LNCAP (cell line): ENCODE measurements around the gene BACH2.

Experiments
- TF ChIP-seq, protein P1 (sequence below): fragments of 450-650 bp; IDR thresholded peaks from 2 replicates; pipeline ENCODE4 v1.5.1; 2017; ENCODE audit warnings: mild to moderate bottlenecking

Gene BACH2

DNA sequence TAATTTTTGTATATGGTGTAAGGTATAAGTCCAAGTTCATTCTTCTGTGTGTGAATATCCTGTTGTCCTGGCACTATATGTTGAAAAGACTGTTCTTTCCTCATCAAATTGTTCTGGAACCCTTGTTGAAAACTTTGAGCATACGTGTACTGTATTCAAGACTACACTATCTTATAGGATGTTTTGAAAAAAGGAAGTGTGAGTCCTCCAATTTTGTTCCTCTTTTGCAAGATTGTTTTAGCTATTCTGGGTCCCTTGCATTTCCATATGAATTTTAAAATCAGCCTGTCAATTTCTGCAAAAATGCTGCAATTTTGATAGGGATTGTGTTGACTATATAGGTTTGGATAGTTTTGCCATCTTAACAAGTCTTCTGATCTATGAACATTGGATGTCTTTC, 195.2 kb downstream of the BACH2 start:
- TF ChIP-seq, protein P1, sequence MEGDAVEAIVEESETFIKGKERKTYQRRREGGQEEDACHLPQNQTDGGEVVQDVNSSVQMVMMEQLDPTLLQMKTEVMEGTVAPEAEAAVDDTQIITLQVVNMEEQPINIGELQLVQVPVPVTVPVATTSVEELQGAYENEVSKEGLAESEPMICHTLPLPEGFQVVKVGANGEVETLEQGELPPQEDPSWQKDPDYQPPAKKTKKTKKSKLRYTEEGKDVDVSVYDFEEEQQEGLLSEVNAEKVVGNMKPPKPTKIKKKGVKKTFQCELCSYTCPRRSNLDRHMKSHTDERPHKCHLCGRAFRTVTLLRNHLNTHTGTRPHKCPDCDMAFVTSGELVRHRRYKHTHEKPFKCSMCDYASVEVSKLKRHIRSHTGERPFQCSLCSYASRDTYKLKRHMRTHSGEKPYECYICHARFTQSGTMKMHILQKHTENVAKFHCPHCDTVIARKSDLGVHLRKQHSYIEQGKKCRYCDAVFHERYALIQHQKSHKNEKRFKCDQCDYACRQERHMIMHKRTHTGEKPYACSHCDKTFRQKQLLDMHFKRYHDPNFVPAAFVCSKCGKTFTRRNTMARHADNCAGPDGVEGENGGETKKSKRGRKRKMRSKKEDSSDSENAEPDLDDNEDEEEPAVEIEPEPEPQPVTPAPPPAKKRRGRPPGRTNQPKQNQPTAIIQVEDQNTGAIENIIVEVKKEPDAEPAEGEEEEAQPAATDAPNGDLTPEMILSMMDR = no peak

DNA sequence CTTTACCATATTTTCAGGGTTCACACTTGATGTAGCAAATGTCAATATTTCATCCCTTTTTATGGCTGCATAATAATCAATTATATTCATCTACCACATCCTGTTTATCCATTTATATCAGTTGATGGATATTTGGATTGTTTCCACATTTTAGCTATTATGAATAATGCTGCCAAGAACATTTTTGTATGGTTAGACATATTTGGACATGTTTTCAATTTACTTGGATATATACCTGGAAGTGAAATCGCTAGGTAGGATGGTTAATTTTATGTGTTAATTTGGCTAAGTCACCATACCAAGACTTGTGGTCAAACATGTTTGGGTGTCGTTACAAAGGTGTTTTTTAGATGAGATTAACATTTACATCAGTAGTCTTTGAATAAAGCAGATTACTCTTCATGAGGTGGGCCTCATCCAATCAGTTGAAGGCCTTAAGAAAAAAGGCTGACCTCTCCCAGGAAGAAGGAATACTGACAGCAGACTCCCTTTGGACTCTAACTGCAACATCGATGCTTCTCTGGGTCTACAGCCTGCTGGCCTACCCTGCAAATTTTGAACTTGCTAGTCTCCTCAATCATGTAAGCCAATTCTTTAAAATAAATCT, 196.5 kb downstream of the BACH2 start:
- TF ChIP-seq, protein P1 = no peak

DNA sequence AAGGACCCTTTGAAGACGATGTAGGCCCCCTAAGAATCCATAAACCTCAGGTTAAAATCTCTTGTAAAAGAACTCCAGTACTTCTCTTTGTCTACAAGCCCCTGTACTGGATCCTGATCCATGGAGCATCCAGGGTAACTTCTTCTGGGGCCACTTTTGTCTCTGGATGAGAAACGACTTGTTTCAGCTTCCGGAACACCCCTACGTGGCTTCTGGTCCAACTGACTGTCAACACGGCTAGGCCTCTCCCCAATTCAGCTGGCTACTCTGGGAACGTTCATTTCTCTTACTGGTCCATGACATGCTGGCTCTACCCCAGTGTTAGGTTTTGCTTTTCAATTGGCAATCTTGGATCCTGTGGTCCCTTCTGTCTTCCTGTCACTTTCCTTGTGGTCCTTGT, 198.0 kb downstream of the BACH2 start:
- TF ChIP-seq, protein P1 = no peak

DNA sequence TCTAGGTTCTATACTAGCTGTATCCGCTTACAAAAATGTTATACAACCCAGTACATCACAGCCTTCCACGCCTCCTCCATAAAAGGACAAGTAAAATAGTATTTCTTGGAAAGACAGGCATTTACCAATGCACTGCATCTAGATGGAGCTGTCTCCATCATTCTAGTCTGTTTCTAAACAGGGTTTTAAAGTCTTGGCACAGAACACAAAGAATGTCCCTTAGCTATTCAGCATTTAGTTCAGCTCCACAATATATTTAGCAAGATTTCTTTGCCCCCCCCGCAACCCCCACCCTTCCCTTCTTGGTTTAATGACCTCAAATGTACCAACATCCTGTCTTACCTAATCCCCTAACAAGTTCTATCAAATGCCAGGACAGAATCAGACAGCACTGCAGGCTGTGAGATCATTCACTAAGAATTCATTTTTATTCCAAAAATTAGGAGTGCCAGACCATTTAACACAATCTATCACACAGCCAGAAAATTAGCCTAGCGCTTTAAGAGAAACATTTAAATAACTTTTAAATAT, 198.6 kb downstream of the BACH2 start:
- TF ChIP-seq, protein P1 = peak; percentile 29; the same call in 1 of the 2 replicates

DNA sequence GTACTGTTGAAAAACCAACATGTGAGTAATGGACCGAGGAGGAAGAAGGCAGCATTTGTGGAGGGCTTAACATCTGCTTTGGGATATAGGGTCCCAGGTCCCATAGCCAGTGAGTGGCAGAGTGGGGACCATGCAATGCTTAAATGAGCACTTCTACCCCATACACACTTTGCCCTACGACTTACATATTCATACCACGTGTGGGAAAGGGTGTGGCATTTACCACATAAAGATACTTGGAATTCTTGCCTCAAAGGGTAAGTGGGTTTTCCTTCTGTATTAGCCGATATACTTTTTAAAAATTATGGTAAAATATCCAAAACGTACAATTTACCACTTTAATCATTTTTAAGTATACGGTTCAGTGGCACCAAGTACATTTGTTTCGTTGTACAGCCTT, 199.3 kb downstream of the BACH2 start:
- TF ChIP-seq, protein P1 = no peak

DNA sequence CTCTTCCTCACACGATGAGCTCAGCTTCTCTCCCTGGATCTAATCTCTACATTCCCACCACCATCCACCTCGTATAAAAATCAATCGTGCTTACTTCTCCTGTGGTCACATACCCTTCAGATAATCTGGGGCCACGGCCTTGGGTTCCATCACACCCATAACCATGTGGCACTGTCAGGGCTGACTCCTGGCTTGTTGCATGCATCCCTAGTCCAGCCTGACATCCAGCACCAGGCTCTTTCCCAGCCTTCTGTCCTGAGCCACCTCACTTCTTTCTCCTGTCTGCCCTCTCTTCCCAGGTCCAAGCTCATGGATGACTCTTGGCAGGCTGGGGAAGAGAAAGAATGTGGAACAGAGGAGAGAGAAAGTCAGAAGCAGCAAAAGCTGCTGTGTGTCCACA, 199.8 kb downstream of the BACH2 start:
- TF ChIP-seq, protein P1 = no peak

DNA sequence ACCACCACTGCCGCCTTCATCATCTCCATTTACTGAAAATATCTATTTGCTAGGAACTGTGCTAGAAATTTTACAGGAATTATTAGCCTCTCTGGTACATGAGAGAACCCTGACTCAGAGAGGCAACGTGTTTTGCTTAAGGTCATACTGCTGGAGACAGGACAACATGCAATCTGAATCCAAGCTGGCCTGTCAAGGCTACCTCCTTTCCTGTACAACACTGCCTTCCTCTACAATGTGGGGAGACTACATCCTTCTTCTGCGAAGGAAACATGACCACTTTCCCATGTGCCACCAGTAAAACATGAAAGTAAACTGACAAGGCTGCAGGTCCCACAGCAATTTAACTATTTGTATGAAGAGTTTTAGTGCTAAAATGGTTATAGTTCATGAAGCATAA, 200.9 kb downstream of the BACH2 start:
- TF ChIP-seq, protein P1 = no peak

DNA sequence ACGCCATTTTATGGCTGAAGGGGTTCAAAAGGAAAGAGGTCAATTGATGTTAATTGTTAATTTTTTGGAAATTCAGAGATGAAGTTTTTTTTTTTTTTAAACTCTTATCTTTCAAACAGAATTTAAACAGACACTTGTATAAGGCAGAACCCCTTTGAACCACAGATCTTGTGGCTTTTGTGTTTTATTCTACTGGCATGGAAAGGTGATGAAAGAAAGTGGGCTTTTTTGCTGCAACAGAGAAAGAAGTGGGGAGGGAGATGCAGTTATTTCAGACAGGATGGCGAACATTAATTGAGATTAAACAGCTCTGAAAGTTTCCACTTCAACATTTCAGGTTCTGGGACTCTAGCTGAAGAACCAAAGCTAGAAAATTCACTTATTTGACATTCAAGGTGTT, 201.5 kb downstream of the BACH2 start:
- TF ChIP-seq, protein P1 = no peak
